Measurements from ENCODE around the gene TMEM184A. TPM values are rescaled to one million over a fixed set of nuclear protein-coding genes. Genes with fewer than 3 reads are reported as not detected.

TMEM184A gene
- total and polyA plus RNA-seq, 2 of the 13 experiments (the other 11 are each of a cell fraction or from before 2014, with no cell fraction given), result 9.5 to 20.4 TPM

DNA sequence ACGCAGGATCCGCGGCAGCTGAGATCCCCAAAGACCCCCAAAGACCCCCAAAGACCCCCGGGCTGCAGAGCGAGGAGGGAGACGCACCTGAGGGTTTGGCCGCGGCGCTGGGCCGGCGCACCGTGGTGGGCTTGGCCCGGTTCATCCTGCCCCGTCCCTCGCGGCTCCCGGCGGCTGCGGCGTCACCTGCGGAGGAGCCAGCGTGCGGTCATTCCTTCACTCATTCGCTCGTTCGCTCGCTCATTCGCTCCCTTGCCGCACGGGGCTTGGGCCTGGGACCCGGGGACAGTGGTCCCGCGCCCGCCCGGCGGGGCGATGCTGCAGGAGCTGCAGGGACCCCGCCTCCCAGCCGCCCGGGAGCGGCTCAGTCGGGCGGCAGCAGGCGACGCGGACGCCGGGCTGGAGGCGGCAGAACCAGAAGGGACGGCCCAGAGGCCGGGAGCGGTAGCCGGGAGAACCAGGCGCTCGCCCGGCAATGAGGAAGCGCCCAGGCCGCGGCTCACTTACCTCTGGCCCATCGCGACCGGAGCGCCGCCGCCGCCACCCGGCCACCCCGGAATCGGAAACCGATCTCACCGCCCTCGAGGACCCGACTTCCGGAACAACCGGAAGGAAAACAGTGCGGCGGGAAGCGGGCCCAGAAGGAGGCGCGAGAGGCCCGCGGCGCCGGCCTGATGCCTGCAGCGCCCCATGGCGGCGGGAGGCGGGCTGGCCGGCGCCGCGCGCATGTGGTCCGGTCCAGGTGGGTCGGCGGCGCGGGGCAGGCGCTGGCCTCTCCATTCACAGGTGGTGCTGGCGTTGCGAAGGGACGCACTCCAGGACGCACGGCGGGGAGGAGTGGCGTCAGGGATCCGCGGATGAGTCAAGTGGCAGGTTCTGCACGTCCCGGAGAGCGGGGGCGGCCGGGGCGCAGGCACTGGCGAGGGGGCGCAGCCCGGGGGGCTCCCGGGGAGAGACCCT, 51.9 kb downstream of the TMEM184A start, which contains the start of gene INTS1 (continued):
- TF ChIP-seq PAXIP1 (CRISPR knock-in tag; conservative IDR thresholded peaks at IDR 0.05) (peak; percentile 63), HDAC6 (IDR thresholded peaks at IDR 0.05; ENCODE audit: low read depth, low read length) (no peak), ZSCAN31 (CRISPR knock-in tag; IDR thresholded peaks at IDR 0.05; ENCODE audit: low read depth) (peak; percentile 91), MIXL1 (CRISPR knock-in tag; IDR thresholded peaks at IDR 0.05) (peak; percentile 56), BRCA1 (CRISPR knock-in tag; IDR thresholded peaks at IDR 0.05) (no peak), POLR2A (IDR thresholded peaks at IDR 0.05; ENCODE audit: insufficient read depth in 1 of 2, low read depth in 2 of 2, low read length in 2 of 2) (peak; percentile 56 to 71; a peak in 3 of 4 replicates), RFX1 (IDR thresholded peaks at IDR 0.05) (no peak), ZEB1 (IDR thresholded peaks at IDR 0.05; ENCODE audit: insufficient replicate concordance, low read depth) (peak; percentile 42), ZNF704 (CRISPR knock-in tag; IDR thresholded peaks at IDR 0.05; ENCODE audit: borderline replicate concordance) (no peak), ZNF749 (CRISPR knock-in tag; IDR thresholded peaks at IDR 0.05; ENCODE audit: borderline replicate concordance) (no peak; the same call in 1 of the 2 replicates), ZNF879 (CRISPR knock-in tag; IDR thresholded peaks at IDR 0.05) (0 out of 2 replicates have a peak, but pooled peaks have one; percentile 45), STAG1 (CRISPR knock-in tag; IDR thresholded peaks at IDR 0.05) (peak; percentile 51), ZNF251 (CRISPR knock-in tag; IDR thresholded peaks at IDR 0.05) (no peak), FOSL2 (CRISPR knock-in tag; IDR thresholded peaks at IDR 0.05) (peak; percentile 51; the same call in 1 of the 2 replicates), GABPA (IDR thresholded peaks at IDR 0.05; ENCODE audit: low read depth, low read length) (peak; percentile 98), GABPA (CRISPR knock-in tag; IDR thresholded peaks at IDR 0.05; ENCODE audit: low read depth) (peak; percentile 93), MAX (IDR thresholded peaks at IDR 0.05) (peak; percentile 96), ZNF280D (CRISPR knock-in tag; IDR thresholded peaks at IDR 0.05) (no peak)
- TF ChIP-seq, protein P1, sequence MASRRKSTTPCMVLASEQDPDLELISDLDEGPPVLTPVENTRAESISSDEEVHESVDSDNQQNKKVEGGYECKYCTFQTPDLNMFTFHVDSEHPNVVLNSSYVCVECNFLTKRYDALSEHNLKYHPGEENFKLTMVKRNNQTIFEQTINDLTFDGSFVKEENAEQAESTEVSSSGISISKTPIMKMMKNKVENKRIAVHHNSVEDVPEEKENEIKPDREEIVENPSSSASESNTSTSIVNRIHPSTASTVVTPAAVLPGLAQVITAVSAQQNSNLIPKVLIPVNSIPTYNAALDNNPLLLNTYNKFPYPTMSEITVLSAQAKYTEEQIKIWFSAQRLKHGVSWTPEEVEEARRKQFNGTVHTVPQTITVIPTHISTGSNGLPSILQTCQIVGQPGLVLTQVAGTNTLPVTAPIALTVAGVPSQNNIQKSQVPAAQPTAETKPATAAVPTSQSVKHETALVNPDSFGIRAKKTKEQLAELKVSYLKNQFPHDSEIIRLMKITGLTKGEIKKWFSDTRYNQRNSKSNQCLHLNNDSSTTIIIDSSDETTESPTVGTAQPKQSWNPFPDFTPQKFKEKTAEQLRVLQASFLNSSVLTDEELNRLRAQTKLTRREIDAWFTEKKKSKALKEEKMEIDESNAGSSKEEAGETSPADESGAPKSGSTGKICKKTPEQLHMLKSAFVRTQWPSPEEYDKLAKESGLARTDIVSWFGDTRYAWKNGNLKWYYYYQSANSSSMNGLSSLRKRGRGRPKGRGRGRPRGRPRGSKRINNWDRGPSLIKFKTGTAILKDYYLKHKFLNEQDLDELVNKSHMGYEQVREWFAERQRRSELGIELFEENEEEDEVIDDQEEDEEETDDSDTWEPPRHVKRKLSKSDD (CRISPR knock-in tag; IDR thresholded peaks at IDR 0.05; ENCODE audit: low read depth), result peak; percentile 32; the same call in 1 of the 2 replicates

Data from HepG2 (cell line).